NOMO-1 (cell line): Measurements from ENCODE around the gene GGT7.

Experiments used
- DNase-seq, 2 experiments: peaks; one replicate each; lab custom pipeline; 2025; ENCODE audit not compliant: unreplicated experiment in 2 of 2; lab: John Stamatoyannopoulos, UW

The GGT7 gene

DNA sequence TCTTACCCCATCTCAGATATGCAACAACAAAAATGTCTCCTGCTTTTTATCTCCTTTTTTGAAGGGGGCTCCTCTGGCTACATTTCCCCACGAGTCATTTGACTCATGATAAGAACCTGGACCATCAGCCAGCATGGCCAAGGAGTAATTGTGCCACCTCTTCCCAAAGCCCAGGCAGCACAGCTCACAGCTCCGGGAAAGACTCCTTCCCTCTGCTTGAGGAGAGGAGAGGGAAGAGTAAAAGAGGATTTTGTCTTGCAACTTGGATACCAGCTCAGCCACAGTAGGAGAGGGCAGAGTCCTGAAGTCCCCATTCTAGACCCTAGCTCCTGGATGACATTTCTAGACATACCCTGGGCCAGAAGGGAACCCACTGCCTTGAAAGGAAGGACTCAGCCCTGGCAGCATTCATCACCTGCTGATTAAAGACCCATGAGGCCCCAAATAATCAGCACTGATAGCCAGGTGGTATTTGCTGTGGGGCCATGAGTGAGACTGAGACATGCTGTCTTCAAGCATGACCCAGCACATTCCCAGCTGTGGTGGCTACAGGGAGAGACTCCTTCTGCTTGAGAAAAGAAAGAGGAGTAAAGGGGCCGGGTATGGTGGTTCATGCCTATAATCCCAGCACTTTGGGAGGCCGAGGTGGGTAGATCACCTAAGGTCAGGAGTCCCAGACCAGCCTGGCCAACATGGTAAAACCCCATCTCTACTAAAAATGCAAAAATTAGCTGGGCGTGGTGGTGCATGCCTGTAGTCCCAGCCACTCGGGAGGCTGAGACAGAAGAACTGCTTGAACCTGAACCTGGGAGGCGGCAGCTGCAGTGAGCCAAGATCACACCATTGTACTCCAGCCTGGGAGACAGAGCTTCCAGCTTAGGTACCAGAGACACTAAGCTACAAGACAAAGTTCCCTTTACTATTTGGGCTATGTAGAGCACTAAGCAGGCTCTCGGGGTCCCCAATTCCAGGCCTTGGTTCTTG, 75.4 kb downstream of the GGT7 start:
- DNase-seq, result no peak
